ENCODE measurements around the gene ZNF827.

GRCh38 chr4:145902522-145902921 lies 36.1 kb downstream of the ZNF827 start:
- TF ChIP-seq, protein P1, sequence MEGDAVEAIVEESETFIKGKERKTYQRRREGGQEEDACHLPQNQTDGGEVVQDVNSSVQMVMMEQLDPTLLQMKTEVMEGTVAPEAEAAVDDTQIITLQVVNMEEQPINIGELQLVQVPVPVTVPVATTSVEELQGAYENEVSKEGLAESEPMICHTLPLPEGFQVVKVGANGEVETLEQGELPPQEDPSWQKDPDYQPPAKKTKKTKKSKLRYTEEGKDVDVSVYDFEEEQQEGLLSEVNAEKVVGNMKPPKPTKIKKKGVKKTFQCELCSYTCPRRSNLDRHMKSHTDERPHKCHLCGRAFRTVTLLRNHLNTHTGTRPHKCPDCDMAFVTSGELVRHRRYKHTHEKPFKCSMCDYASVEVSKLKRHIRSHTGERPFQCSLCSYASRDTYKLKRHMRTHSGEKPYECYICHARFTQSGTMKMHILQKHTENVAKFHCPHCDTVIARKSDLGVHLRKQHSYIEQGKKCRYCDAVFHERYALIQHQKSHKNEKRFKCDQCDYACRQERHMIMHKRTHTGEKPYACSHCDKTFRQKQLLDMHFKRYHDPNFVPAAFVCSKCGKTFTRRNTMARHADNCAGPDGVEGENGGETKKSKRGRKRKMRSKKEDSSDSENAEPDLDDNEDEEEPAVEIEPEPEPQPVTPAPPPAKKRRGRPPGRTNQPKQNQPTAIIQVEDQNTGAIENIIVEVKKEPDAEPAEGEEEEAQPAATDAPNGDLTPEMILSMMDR (IDR thresholded peaks at IDR 0.05 in 8 of 11, conservative IDR thresholded peaks at IDR 0.05 in 3 of 11) = no peak
- no peak for TF ChIP-seq POLR2AphosphoS5 (IDR thresholded peaks at IDR 0.05)

Measured in spleen (tissue), 7 donors.